Endothelial cell of hepatic sinusoid (primary cell): ENCODE results near the gene TTC28.
"Not testable (repeated sequence)": the region's sequence is repeated elsewhere in the genome, so short reads cannot be mapped to it uniquely, and the experiment has no call there.

Source experiments
- in situ Hi-C: cut with HindIII; loops from 2 replicates; pipeline ENCODE4 v1.10.0; 2017; ENCODE audit warnings: low sequenced_read_pairs

Gene TTC28

DNA sequence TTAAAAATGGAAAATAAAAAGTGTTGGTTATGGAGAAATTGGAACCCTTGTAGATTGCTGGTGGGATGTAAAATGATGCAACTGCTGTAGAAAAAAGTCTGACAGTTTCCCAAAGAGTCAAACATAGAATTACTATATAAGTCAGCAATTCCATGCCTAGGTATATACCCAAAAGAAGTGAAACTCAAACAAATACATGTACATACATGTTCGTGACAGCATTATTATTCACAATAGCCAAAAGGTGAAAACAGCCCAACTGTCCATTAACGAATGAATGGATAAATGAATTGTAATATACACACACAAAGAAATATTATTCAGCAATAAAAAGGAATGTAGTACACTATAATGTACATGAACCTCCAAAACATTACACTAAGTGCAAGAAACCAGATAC lies 116.0 kb downstream of the TTC28 start:
- in situ Hi-C loops = no loop called here

DNA sequence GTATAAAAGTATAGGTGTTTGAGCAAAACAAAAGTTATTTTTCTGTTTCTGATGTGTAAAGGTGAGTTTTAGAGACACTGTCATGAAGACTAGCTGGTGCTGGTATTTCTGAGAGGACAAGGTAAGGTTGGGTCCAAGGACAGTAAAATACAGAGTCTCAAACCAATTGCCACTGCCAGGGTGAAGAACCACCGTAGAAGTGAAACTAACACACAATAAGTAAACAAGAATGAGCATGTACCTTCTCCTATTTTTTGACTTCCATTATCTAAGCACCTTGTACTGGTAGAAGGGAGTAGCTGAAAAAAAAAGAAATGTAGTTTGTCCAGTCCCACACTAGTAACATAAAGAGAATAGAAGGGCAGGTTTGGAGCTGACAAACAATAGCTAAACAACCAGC lies 117.3 kb downstream of the TTC28 start:
- in situ Hi-C loops = no loop called here

DNA sequence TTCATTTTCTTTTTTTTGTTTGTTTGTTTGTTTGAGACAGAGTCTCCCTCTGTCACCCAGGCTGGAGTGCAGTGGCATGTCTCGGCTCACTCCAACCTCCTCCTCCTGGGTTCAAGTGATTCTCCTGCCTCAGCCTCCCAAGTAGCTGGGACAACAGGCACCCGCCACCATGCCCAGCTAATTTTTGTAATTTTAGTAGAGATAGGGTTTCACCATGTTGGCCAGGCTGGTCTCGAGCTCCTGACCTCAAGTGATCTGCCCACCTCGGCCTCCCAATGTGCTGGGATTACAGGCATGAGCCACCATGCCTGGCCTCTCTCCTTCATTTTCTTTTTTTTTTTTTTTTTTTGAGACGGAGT lies 118.9 kb downstream of the TTC28 start:
- in situ Hi-C loops = not testable (repeated sequence)

DNA sequence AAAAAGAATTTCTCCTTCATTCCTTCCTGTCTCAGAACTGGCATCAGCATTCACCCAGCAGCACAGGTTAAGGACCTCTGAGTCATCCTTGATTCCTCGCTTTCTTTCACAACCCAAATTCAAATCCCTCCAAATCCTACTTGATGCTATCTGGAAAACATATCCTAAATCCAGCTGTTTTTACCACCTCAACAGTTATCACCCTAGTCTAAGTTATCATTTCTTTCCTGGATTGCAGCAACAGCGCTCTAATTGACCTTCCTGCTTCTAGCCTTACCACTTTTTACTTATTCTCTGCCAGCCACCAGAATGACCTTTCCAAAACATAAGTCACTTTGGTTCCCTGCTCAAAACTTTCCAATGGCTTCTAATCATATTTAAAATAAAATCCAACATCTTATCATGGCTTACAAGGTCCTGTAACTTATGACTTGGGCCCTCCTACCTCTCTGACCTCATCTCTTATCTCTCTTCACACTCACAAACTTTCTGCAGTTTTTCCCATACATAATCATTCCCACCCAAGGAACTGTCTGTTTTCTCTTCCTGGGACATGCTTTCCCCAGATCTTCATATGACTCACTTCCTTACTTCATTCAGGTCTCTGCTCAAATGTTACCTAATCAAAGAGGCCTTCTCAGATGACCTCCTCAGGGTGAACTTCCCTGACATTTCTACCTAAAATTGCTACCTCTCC lies 119.4 kb downstream of the TTC28 start:
- in situ Hi-C loops = no loop called here

DNA sequence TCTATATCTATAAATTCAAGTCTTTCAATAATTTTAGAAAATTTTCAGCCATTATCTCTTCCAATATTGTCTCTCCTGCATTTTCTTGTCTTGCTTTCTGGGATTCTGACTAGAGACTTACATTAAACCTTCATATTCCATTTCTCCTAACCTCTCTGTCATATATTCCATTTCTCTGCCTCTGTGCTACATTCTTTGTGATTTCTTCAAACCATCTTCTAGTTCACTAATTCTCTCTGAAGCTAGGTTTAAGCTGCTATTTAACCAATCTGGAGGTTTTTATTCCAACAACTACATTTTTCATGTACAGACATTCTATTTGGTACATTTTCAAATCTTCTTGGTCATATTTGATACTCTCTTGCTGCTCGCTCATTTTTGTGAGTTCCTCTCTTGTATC lies 122.5 kb downstream of the TTC28 start:
- in situ Hi-C loops = no loop called here

DNA sequence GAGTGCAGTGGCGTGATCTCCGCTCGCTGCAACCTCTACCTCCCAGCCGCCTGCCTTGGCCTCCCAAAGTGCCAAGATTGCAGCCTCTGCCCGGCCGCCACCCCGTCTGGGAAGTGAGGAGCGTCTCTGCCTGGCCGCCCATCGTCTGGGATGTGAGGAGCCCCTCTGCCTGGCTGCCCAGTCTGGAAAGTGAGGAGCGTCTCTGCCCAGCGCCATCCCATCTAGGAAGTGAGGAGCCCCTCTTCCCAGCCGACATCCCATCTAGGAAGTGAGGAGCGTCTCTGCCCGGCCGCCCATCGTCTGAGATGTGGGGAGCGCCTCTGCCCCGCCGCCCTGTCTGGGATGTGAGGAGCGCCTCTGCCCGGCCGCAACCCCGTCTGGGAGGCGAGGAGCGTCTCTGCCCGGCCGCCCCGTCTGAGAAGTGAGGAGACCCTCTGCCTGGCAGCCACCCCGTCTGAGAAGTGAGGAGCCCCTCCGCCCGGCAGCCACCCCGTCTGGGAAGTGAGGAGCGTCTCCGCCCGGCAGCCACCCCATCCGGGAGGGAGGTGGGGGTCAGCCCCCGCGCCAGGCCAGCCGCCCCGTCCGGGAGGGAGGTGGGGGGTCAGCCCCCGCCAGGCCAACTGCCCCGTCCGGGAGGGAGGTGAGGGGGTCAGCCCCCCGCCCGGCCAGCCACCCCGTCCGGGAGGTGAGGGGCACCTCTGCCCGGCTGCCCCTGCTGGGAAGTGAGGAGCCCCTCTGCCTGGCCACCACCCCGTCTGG lies 126.4 kb downstream of the TTC28 start:
- in situ Hi-C loops = not testable (repeated sequence)

DNA sequence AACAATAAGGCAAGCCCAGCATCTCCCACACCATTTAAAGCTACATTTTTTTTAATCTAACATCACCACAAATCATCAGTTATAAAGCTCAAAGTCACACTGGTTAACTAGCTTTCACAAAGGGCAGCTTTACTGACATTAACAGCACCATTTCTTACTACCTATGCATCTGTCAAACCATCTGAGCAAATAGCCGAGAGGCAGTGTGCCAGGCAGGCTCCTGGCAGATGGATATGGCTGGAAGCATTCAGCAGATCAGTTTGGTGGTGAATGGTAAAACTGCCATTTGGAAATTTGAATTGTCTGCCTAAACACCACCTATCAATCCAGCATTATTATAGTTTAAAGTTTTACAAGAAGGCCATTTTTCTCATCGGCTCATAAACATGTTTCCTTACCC lies 131.2 kb downstream of the TTC28 start:
- in situ Hi-C loops = no loop called here

DNA sequence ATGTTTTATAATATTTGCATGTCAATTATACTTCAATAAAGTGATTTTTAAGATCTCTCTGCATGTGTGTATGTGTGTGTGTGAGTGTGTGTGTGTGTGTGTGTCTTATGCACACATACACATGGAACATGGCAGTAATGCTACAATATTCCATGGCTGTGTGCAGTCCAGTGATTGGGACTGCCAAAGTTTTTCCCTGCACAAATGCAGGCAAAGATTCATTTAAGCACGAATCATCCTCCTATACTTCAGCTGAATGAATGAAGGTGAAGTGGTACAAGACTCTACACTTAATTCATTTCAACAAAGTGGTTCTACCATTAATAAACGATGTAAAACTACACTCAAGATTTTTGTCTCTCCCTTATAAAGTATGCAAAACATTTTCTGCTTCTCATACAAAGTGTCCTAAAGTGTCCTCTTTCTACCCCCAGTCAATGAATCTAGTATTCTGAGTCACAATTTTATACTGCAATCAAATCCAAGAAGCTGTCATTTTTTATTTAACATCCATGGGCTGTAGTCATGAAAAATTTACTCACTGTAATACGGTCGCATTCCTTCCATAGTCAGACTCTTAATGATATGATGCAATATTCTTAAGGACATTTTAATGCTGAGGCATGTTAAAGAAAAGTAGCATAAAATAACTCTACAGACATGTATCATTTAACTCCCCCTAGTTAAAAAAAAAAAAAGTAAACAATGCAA lies 132.4 kb downstream of the TTC28 start:
- in situ Hi-C loops = no loop called here

DNA sequence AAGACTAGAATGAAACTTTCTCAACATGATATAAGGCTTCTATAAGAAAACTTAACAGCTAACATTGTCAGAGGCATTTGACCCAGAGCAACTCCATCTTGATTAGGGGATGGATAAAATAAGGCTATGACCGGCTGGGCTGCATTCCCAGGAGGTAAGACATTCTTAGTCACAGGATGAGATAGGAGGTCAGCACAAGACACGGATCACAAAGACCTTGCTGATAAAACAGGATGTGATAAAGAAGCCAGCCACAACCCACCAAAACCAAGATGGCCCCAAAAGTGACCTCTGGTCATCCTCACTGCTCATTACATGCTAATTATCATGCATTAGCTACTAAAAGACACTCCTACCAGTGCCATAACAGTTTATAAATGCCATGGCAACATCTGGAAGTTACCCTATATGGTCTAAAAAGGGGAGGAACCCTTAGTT lies 135.2 kb downstream of the TTC28 start:
- in situ Hi-C loops = no loop called here

DNA sequence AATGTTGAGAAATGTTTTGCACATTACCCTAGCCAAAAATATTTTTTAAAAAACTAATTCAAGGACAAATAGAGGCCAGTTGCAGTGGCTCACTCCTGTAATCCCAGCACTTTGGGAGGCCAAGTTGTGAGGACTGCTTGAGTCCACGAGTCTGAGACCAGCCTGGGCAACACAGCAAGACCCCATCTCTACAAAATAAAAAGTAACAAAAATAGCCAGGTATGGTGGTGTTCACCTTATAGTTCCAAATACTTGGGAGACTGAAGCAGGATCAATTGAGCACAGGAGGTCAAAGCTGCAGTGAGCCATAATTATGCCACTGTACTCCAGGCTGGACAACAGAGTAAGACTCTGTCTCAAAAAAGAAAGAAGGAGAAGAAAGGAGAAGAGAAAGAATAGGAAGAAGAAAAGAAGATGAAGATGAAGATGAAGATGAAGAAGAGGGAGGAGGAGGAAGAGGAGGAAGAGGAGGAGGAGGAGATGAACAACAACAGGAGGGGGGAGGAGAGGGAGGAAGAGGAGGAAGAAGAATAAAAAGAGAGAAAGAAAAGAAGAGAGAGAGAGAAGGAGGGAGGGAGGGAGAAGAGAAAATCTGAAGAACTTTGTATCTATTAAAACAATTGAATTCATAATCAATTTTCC lies 136.5 kb downstream of the TTC28 start:
- in situ Hi-C loops = no loop called here

DNA sequence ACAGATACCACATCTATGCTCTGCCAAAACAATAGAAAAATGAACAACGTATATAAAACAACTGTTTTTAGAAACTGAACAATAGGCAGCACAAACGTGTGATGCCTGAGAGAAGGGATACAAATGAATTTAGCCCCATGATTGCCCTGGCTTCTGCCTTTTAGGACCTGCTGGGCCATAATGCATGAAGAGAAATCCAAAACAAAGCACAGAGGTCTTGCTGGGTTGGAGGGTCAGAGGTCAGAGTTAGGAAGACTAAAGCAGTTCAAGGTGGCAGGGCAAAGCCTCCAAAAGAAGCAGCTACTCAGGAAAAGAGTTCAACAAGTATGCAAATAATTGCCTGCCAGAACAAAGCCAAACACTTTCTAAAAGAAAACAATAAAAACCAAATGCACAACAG lies 138.5 kb downstream of the TTC28 start:
- in situ Hi-C loops = no loop called here

DNA sequence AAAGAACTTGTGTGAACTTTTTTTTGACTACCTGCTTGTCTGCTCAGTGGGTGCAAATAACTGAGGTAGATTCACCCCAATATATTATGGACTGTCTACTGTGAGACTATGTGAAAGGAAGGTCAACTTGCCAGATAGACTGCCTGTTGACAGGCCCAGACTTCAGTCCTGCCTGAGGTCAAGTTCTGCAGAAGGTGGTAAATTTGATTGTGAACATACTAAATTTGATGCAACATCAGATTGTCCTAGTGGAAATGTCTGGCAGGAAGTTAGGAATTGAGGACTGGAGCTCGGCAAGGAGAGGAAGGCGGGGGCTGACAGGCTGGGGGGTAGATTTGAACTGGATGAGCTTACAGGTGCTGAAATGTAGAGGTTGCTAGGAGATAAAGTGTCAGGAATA lies 140.7 kb downstream of the TTC28 start:
- in situ Hi-C loops = no loop called here

DNA sequence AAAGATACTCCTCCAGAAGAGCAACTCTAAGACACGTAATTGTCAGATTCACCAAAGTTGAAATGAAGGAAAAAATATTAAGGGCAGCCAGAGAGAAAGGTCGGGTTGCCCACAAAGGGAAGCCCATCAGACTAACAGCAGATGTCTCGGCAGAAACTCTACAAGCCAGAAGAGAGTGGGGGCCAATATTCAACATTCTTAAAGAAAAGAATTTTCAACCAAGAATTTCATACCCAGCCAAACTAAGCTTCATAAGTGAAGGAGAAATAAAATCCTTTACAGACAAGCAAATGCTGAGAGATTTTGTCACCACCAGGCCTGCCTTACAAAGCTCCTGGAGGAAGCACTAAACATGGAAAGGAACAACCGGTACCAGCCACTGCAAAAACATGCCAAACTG lies 149.1 kb downstream of the TTC28 start:
- in situ Hi-C loops = not testable (repeated sequence)

DNA sequence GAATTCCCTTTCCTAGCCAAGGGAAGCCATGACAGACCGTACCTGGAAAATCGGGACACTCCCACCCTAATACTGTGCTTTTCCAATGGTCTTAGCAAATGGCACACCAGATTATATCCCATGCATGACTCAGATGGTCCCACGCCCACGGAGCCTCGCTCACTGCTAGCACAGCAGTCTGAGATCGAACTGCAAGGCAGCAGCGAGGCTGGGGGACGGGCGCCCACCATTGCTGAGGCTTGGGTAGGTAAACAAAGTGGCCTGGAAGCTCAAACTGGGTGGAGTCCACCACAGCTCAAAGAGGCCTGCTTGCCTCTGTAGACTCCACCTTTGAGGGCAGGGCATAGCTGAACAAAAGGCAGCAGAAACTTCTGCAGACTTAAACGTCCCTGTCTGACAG lies 150.5 kb downstream of the TTC28 start:
- in situ Hi-C loops = not testable (repeated sequence)

DNA sequence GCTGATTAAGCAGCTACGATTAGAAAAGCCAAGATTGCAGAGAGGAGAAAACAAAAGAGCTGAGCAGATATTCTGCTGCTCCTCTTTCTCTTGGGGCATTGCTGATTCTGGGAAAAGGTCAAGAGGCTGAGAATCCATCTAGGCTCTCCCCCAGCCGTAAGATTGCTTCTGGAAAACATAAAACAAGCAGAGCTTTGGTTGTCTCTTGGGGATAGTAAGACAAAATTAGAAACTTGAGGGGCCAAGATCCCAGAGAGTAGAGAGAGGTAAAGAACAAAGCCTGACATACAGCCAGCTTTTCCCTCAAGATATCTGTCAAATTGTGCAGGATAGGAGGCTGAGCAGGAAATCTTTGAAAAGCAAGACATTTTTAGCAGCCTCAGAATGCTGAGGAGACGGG lies 158.2 kb downstream of the TTC28 start:
- in situ Hi-C loops = no loop called here

DNA sequence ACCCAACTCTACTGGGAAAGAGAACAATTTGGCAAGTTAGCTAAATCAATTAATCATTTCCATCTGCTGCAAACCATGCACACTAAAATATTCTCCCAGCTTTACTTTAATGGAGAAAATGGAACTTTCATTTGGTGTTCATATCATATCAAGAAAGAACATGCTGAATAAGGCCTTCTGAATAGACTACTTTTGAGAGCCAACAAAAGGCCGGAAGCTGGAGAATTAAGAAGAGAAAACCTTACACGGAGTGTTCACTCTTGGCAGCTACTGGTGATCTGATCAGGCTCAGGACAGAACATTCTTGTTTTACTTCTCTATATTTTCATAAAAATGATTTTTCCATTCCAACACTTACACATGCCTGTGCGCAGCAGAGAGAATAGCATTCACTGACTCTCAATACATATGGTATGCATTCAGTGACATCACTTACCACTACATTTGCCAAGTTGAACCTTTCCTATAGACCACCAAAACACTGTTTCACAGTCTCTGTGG lies 165.3 kb downstream of the TTC28 start:
- in situ Hi-C loops = loop anchor here (10.0 kb wide), 1 partner anchor 440 kb away; no protein-coding TSS in a partner anchor

DNA sequence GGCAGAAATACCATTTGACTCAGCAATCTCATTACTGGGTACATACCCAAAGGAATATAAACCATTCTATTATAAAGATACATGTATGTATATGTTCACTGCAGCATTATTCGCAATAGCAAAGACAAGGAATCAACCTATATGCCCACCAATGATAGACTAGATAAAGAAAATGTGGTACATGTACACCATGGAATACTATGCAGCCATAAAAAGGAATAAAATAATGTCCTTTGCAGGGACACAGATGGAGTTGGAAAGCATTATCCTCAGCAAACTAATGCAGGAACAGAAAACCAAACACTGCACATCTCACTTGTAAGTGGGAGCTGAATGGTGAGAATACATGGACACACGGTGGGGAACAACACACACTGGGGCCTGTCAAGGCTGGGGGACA lies 167.3 kb downstream of the TTC28 start:
- in situ Hi-C loops = loop anchor here (10.0 kb wide), 1 partner anchor 438 kb away; no protein-coding TSS in a partner anchor

DNA sequence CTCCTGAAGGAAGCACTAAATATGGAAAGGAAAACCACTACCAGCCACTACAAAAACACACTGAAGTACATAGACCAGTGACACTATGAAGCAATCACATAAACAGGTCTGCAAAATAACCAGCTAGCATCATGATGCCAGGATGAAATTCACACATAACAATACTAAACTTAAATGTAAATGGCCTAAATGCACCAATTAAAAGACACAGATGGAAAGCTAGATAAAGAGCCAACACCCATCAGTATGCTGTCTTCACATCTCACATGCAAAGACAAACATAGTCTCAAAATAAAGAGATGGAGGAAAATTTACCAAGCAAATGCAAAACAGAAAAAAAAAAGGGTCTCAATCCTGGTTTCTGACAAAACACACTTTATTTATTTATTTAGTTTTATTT lies 171.7 kb downstream of the TTC28 start:
- in situ Hi-C loops = no loop called here

DNA sequence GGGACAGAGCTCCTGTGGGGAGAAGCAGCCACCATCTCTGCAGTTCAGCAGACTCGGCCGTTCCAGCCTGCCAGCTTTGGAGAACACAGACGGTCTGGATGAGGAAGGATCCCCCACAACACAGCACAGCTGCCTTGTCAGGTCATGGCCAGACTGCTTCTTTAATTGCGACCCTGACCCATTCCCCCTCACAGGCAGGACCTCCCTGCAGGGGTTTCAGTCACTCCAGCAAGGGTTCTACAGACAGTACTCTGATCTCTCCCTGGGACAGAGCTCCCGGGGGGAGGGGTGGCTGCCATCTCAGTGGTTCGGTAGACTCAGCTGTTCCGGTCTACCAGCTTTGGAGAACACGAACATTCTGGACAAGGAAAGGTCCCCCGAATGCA lies 173.5 kb downstream of the TTC28 start:
- in situ Hi-C loops = no loop called here

DNA sequence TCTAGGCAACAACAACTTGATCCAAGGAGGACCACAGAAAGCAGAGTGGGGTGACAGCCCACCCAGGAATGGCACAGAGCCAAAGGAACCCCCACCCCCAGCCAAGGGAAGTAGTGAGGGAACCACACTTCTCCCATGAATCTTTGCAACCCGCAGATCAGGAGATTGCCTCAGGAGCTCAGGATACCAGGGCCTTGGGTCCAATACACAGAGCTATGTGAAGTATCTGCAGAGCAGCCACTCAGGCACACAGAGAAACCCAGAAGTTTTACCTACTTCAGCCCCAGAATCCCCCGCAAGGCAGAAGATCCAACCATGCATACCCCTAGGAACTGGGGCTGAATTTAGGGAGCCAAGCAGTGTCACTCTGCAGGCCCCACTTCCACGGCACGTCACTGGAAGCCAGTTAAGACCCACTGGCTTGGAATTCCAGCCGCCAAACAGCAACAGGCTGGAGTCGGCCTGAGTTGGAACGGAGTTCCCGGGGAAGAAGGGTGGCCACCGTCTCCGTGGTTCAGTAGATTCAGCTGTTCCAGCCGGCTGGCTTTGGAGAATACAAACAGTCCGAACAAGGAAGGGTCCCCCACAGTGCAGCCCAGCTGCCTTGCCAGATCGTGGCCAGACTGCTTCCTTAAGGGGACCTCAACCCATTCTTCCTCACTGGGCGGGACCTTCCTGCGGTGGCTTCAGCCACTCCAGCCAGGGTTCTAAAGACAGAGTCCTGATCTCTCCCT lies 174.1 kb downstream of the TTC28 start:
- in situ Hi-C loops = no loop called here

DNA sequence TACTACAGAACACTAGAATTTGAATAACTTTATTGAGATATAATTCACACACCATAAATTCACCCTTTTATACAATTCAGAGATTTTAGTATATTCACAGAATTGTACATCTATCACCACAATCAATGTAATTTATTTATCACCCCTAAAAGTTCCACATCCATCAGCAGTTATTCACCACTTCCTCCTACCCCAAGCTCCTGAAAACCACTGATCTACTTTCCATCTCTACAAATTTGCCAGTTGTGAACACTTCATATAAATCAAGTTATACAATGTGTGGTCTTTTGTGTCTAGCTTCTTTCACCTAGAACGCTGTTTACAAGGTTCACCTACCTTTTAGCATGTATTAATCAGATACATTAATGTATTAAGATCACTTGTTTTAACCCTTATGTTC lies 179.6 kb downstream of the TTC28 start:
- in situ Hi-C loops = no loop called here
